BJ (cell line): Measurements from ENCODE around the gene KRTCAP3. TPM values are rescaled to one million over a fixed set of nuclear protein-coding genes. Genes with fewer than 3 reads are reported as not detected.

Source experiments
- CTCF ChIA-PET: fragments of 350-600 bp; formaldehyde crosslinking; extraction: SDS; loops from one replicate; lab custom pipeline; 2021; ENCODE audit warnings: antibody characterized with exemption, inconsistent platforms; lab: Yijun Ruan, JAX
- POLR2A ChIA-PET: fragments of 300-600 bp; sonication (Branson Sonifier 250); formaldehyde crosslinking; extraction: SDS; loops from one replicate; lab custom pipeline; 2021; ENCODE audit warnings: antibody characterized with exemption; lab: Charles Lee
- DNase-seq: peaks from one replicate; pipeline ENCODE4 v3.0.0-alpha.2; 2011; ENCODE audit warnings: low read depth
- H3K27me3 ChIP-seq: 2 replicates; pipeline ENCODE4 v1.6.0; 2011; ENCODE audit warnings: low read length; ENCODE audit not compliant: control insufficient read depth, insufficient read depth
- H3K36me3 ChIP-seq: 2 replicates; pipeline ENCODE4 v1.5.1; 2011; ENCODE audit warnings: low read length; ENCODE audit not compliant: control insufficient read depth, insufficient read depth
- H3K4me3 ChIP-seq: 2 replicates; pipeline ENCODE4 v1.5.1; 2011; ENCODE audit warnings: low read depth, mild to moderate bottlenecking, control low read depth, low read length
- polyA plus RNA-seq: library from polyadenylated mRNA; depleted of rRNA; stranded (reverse); fragments of >200 nt; gene quantifications from 2 replicates; pipeline ENCODE4 v1.2.3, GENCODE V29; 2011; rRNA removed
- small RNA-seq: library from RNA; depleted of rRNA; stranded (forward); fragments of <200 nt; gene quantifications from one replicate; pipeline ENCODE3, GENCODE V24; 2012; ENCODE audit warnings: low replicate concordance, low read depth; ENCODE audit not compliant: insufficient read length
- TF ChIP-seq, protein P1 (sequence below): IDR thresholded peaks from 2 replicates; pipeline ENCODE4 v1.5.1; 2011; ENCODE audit warnings: low read depth, mild to moderate bottlenecking, control low read depth, inconsistent platforms, low read length, moderate library complexity; ENCODE audit not compliant: insufficient read depth

The KRTCAP3 gene
- polyA plus RNA-seq, 1 experiment, result 0.47 TPM

- H3K4me3 ChIP-seq, result peak overlapping the region; percentile 65; the same call in 1 of the 2 replicates
- no peaks in the 10 kb centered on the region; the same call in 1 of the 2 replicates for H3K36me3 ChIP-seq
- H3K27me3 ChIP-seq, result peaks cover 5% of the 10 kb centered on the region
- CTCF ChIA-PET, result interaction anchor here (0.6 kb wide), 1 partner anchor 134 kb away, joined by 3 read pairs; no protein-coding TSS in a partner anchor
- DNase-seq, result no peak
- POLR2A ChIA-PET, result no interaction called here
- TF ChIP-seq, protein P1, sequence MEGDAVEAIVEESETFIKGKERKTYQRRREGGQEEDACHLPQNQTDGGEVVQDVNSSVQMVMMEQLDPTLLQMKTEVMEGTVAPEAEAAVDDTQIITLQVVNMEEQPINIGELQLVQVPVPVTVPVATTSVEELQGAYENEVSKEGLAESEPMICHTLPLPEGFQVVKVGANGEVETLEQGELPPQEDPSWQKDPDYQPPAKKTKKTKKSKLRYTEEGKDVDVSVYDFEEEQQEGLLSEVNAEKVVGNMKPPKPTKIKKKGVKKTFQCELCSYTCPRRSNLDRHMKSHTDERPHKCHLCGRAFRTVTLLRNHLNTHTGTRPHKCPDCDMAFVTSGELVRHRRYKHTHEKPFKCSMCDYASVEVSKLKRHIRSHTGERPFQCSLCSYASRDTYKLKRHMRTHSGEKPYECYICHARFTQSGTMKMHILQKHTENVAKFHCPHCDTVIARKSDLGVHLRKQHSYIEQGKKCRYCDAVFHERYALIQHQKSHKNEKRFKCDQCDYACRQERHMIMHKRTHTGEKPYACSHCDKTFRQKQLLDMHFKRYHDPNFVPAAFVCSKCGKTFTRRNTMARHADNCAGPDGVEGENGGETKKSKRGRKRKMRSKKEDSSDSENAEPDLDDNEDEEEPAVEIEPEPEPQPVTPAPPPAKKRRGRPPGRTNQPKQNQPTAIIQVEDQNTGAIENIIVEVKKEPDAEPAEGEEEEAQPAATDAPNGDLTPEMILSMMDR, result no peak
Observed at GRCh38 chr2:27493948-27494283, 51.7 kb downstream of the KRTCAP3 start.

Small RNA genes lying within 50 kb of the gene (small RNA-seq; reads per million reads assigned to genes)
- gene RNU6-986P, result not detected

Other genes starting within 250 kb of the KRTCAP3 start
- gene ATRAID, start 230.3 kb upstream of the KRTCAP3 start, polyA plus RNA-seq, result 217 and 268 TPM in 2 replicates
- gene SLC5A6, start 230.1 kb upstream of the KRTCAP3 start, polyA plus RNA-seq, result 22.3 and 33.7 TPM in 2 replicates
- 12.4 and 26.6 TPM in 2 replicates for gene CAD, start 225.0 kb upstream of the KRTCAP3 start, polyA plus RNA-seq
- gene SLC30A3, start 179.3 kb upstream of the KRTCAP3 start, polyA plus RNA-seq, result 0.06 and 0.10 TPM in 2 replicates
- gene DNAJC5G, start 166.9 kb upstream of the KRTCAP3 start, polyA plus RNA-seq, result not detected in 2 replicates
- 0.05 TPM in 1 of 2 replicates, not detected in the other for gene TRIM54, start 160.0 kb upstream of the KRTCAP3 start, polyA plus RNA-seq
- gene UCN, start 133.9 kb upstream of the KRTCAP3 start, polyA plus RNA-seq, result 0.17 and 0.34 TPM in 2 replicates
- gene MPV17, start 119.3 kb upstream of the KRTCAP3 start, polyA plus RNA-seq, result 177 and 188 TPM in 2 replicates
- gene GTF3C2, start 85.6 kb upstream of the KRTCAP3 start, polyA plus RNA-seq, result 32.1 and 39.0 TPM in 2 replicates
- 39.6 and 42.8 TPM in 2 replicates for gene EIF2B4, start 72.0 kb upstream of the KRTCAP3 start, polyA plus RNA-seq
- gene SNX17, start 71.8 kb upstream of the KRTCAP3 start, polyA plus RNA-seq, result 134 and 154 TPM in 2 replicates
- 8.4 and 12.2 TPM in 2 replicates for gene ZNF513, start 61.6 kb upstream of the KRTCAP3 start, polyA plus RNA-seq
- gene PPM1G, start 32.8 kb upstream of the KRTCAP3 start, polyA plus RNA-seq, result 45.8 and 48.3 TPM in 2 replicates
- 234 and 270 TPM in 2 replicates for gene NRBP1, start 13.8 kb upstream of the KRTCAP3 start, polyA plus RNA-seq
- 19.0 and 20.3 TPM in 2 replicates for gene IFT172, start 47.4 kb downstream of the KRTCAP3 start, polyA plus RNA-seq
- gene FNDC4, start 52.8 kb downstream of the KRTCAP3 start, polyA plus RNA-seq, result 6.9 and 8.9 TPM in 2 replicates
- 0.47 and 0.54 TPM in 2 replicates for gene GCKR, start 54.5 kb downstream of the KRTCAP3 start, polyA plus RNA-seq
- gene ZNF512, start 140.7 kb downstream of the KRTCAP3 start, polyA plus RNA-seq, result 19.2 and 31.8 TPM in 2 replicates
- gene CCDC121, start 186.6 kb downstream of the KRTCAP3 start, polyA plus RNA-seq, result 0.58 and 0.86 TPM in 2 replicates
- gene GPN1, start 186.7 kb downstream of the KRTCAP3 start, polyA plus RNA-seq, result 40.8 and 61.0 TPM in 2 replicates
- gene SUPT7L, start 221.2 kb downstream of the KRTCAP3 start, polyA plus RNA-seq, result 43.5 and 52.0 TPM in 2 replicates
- gene SLC4A1AP, start 221.5 kb downstream of the KRTCAP3 start, polyA plus RNA-seq, result 8.8 and 10.1 TPM in 2 replicates